Adrenal gland (tissue), 12 donors: ENCODE results near the gene SULT1C3. TPM values are rescaled to one million over a fixed set of nuclear protein-coding genes. Genes with fewer than 3 reads are reported as not detected.
A peak's percentile ranks its signal among the peaks of the same experiment; 100 is the strongest.

Source experiments
- DNase-seq, 7 donors: peaks; one replicate each; pipeline ENCODE4 v3.0.0-alpha.2; 2019 to 2020
- H3K27ac ChIP-seq, 5 donors: fragments of 200-600 bp; sonication (generic) in 4 of 5; 1 replicate in 3 of 5; 2 replicates in 2 of 5; pipeline versions ENCODE4 v1.5.1 to v1.8.0; 2016 to 2020; ENCODE audit warnings: mild to moderate bottlenecking in 1 of 5
- H3K27me3 ChIP-seq: fragments of 200-600 bp; 2 replicates; pipeline ENCODE4 v1.8.0; 2021
- H3K36me3 ChIP-seq, 2 donors: fragments of 200-600 bp; replicated peaks in 1 of 2; 1 replicate in 1 of 2; 2 replicates in 1 of 2; pipeline versions ENCODE4 v1.5.1 to v1.8.0; 2018 to 2022
- H3K4me1 ChIP-seq, 2 donors: fragments of 200-600 bp; replicated peaks in 1 of 2; 1 replicate in 1 of 2; 2 replicates in 1 of 2; pipeline versions ENCODE4 v1.5.1 to v1.8.0; 2018 to 2021
- H3K4me3 ChIP-seq, 4 donors: fragments of 200-600 bp; sonication (generic) in 3 of 4; one replicate each; pipeline ENCODE4 v1.5.1; 2016 to 2018
- H3K9me3 ChIP-seq, 3 donors: fragments of 200-600 bp; sonication (generic) in 1 of 3; replicated peaks in 1 of 3; 1 replicate in 2 of 3; 2 replicates in 1 of 3; pipeline versions ENCODE4 v1.5.1 to v1.8.0; 2016 to 2021
- POLR2A ChIP-seq, 2 donors: fragments of 450-650 bp; IDR thresholded peaks; one replicate each; pipeline ENCODE4 v1.6.1; 2017; ENCODE audit warnings: antibody characterized with exemption in 2 of 2, mild to moderate bottlenecking in 2 of 2, moderate library complexity in 1 of 2
- WGBS, 4 donors: extraction: QIAGEN DNeasy Blood & Tissue Kit in 2 of 4; methylation state at CpG; one replicate each; pipeline versions ENCODE4 v1.1.5 to v1.1.7; 2013 to 2017; 5-methylcytosine and 5-hydroxymethylcytosine counted together
- intact Hi-C, 2 donors: fragments of 100-400 bp; cut with DNase I; formaldehyde crosslinking; loops; one replicate each; pipeline versions ENCODE4 v1.14.1 to v1.15.0; 2022 to 2023
- polyA plus RNA-seq, 3 donors: library from polyadenylated mRNA; stranded (reverse); fragments of 200-250 nt in 2 of 3; fragments of 350-450 nt in 1 of 3; fragmentation: Illumina TruSeq in 1 of 3; extraction: RNeasy Lipid Tissue Mini Kit (QIAGEN cat#74804) in 1 of 3; gene quantifications; one replicate each; pipeline ENCODE4 v1.2.3, GENCODE V29; 2013 to 2014
- total RNA-seq, 9 donors: library from RNA; depleted of rRNA in 4 of 9; stranded (reverse); fragments of >200 nt in 4 of 9; fragments of 120-200 nt in 1 of 9; fragmentation: NEBNext Ultra II Directional in 1 of 9; extraction: Animal tissue kit (Norgen Biotek cat#: 25700) in 1 of 9; gene quantifications; one replicate each; pipeline versions ENCODE4 v1.1.0 to v1.2.4, GENCODE V29; 2013 to 2023
- TF ChIP-seq, protein P1 (sequence below), 6 experiments: fragments of 450-650 bp in 4 of 6; fragments of 200-600 bp in 2 of 6; sonication (generic) in 1 of 6; IDR thresholded peaks; 1 replicate in 5 of 6; 2 replicates in 1 of 6; pipeline versions ENCODE4 v1.5.1 to v1.8.0; 2016 to 2021; ENCODE audit warnings: antibody characterized with exemption in 6 of 6, mild to moderate bottlenecking in 2 of 6, moderate library complexity in 1 of 6
- donor health status: healthy with polysubstance abuse.
- donor health status: Bipolar disorder and iron deficiency.
- donor health status: DM: yes; HTN: yes; CAD: no.
- donor health status: DM: no; HTN: no; CAD: no.
- donor health status: DM: no; HTN: no; CAD: no.
- donor health status: DM: yes; HTN: yes; CAD: no.

SULT1C3 gene
- total and polyA plus RNA-seq, 12 donors = not detected

DNA sequence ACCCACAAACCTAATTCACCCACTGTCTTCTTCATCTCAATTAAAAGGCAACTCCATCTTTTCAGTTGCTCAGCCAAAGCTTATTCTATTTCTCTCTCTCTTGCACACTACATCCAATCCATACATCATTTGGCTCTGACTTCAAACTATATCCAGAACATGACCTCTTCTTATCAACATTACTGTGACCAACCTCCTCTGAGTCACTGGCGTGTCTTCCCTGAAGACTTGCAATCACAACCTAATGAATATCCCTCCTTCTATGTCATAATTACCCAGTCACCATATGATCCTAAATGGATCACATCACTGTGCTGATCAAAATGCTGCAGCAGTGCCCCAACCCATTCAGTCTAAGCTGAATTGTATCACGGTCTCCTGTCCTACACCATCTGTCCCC, 22.6 kb upstream of the SULT1C3 start:
- Histone ChIP-seq H3K36me3 (no peaks in the 10 kb centered on the region), H3K4me3 (no peak overlapping the region), H3K27ac (no peak overlapping the region), H3K9me3 (no peaks in the 10 kb centered on the region), H3K27me3 (no peaks in the 10 kb centered on the region), H3K4me1 (no peaks in the 10 kb centered on the region)
- whole genome bisulfite sequencing, 4 donors = 81 to 94% (median 89%) methylated on average over 2 of the region's 2 CpGs
- TF ChIP-seq POLR2A (IDR thresholded peaks at IDR 0.05) = no peak
- TF ChIP-seq, protein P1, sequence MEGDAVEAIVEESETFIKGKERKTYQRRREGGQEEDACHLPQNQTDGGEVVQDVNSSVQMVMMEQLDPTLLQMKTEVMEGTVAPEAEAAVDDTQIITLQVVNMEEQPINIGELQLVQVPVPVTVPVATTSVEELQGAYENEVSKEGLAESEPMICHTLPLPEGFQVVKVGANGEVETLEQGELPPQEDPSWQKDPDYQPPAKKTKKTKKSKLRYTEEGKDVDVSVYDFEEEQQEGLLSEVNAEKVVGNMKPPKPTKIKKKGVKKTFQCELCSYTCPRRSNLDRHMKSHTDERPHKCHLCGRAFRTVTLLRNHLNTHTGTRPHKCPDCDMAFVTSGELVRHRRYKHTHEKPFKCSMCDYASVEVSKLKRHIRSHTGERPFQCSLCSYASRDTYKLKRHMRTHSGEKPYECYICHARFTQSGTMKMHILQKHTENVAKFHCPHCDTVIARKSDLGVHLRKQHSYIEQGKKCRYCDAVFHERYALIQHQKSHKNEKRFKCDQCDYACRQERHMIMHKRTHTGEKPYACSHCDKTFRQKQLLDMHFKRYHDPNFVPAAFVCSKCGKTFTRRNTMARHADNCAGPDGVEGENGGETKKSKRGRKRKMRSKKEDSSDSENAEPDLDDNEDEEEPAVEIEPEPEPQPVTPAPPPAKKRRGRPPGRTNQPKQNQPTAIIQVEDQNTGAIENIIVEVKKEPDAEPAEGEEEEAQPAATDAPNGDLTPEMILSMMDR (IDR thresholded peaks at IDR 0.05) = no peak
- DNase-seq = no peak
- intact Hi-C loops = no loop called here

DNA sequence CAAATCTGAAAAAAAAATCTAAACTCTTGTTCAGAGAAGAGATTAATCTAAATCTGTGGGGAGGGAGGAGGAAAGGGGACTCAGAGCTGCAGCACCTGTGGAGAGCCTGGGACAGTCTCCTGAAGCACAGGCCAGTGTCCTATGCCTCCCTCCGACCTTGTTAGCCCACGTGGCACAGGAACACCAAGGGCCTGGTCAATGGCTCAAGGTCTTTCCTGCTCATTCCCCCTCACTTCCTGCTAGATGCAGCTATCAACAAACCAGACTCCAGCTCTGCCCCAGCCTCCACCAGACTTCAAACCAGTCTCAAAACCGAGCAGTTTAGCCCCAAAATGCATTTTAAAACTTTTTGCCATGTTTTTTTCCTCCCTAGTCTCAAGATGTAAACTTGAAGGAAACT, 20.1 kb upstream of the SULT1C3 start:
- 21 to 51% (median 41%) methylated on average over 3 of the region's 3 CpGs for WGBS, 4 donors
- intact Hi-C loops = no loop called here
- no peaks in the 10 kb centered on the region for H3K4me1 ChIP-seq

DNA sequence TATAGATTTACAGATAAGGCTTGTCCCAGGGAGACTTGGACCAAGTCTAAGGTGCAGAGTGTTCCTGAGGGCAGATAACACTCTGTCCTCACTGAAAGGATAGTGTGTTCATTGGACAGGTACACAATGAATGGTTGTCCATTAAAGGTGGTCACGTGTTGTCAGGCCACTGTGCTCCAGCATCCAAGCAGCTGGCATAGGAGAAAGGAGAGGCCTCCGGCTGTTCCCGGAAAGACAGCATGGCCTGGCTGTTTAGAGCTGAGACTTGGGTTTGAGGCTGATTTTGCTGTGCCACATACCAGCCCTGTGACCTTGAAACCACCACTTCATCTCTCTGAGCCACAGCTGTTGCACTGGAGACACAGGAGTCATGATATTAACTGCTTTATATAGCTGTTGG, 19.6 kb upstream of the SULT1C3 start:
- intact Hi-C loops = no loop called here
- no peaks in the 10 kb centered on the region for H3K36me3 ChIP-seq

More for the DNA sequence above, 20.1 kb upstream of the SULT1C3 start:
- H3K4me3 ChIP-seq = no peak overlapping the region
- peaks cover 0 to 9% (median 0%) of the 10 kb centered on the region in 3 donors for H3K9me3 ChIP-seq
- TF ChIP-seq, protein P1 (IDR thresholded peaks at IDR 0.05) = no peak
- no peak for TF ChIP-seq POLR2A (IDR thresholded peaks at IDR 0.05)
- no peak for DNase-seq
- no peaks in the 10 kb centered on the region for H3K36me3 ChIP-seq
- no peak overlapping the region for H3K27ac ChIP-seq
- no peaks in the 10 kb centered on the region for H3K27me3 ChIP-seq

DNA sequence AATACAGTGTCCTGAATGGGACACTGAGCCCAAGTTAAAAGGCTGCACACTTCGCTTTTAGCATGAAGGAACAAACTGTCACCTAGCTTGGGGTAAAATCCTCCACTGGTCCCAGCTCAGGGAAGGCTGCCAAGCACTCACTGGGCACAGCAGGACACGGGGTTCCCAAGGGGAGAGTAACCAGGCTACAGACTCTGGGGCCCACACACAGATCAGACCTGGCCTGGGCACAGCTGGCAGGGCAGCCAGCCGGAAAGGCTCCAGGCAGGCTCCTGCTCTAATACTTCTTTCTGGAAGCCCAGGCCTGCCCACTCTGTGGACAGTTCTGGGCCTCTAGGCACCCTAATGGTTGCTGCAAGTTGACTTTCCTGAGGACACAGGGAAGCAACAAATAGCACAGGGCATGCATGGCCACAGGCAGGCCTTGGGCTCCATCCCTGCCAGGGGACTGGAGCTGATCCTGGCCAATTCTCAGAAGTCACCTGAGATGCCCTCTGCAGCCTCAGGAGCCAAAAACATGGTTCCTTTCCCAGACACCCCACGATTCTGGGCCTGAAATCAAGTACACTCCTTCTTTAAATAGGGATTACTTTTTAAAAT, 18.7 kb upstream of the SULT1C3 start:
- peaks cover 0 to 9% (median 0%) of the 10 kb centered on the region in 3 donors for H3K9me3 ChIP-seq
- TF ChIP-seq, protein P1 (IDR thresholded peaks at IDR 0.05) = no peak
- TF ChIP-seq POLR2A (IDR thresholded peaks at IDR 0.05) = no peak
- intact Hi-C loops = no loop called here
- H3K4me3 ChIP-seq = no peak overlapping the region
- H3K27ac ChIP-seq = no peak overlapping the region
- WGBS, 4 donors = 80 to 84% (median 82%) methylated on average over 3 to 4 of the region's 4 CpGs
- DNase-seq = peak in 2 of 7 donors; percentile 20 to 79
- H3K27me3 ChIP-seq = no peaks in the 10 kb centered on the region
- no peaks in the 10 kb centered on the region for H3K4me1 ChIP-seq
- no peaks in the 10 kb centered on the region for H3K36me3 ChIP-seq

More for the DNA sequence above, 19.6 kb upstream of the SULT1C3 start:
- no peak overlapping the region for H3K27ac ChIP-seq
- H3K4me3 ChIP-seq = no peak overlapping the region
- 91 to 100% (median 92%) methylated on average over 1 to 3 of the region's 3 CpGs for WGBS, 4 donors
- no peak for DNase-seq
- H3K4me1 ChIP-seq = no peaks in the 10 kb centered on the region
- H3K27me3 ChIP-seq = no peaks in the 10 kb centered on the region
- H3K9me3 ChIP-seq = peaks cover 0 to 9% (median 0%) of the 10 kb centered on the region in 3 donors
- TF ChIP-seq, protein P1 (IDR thresholded peaks at IDR 0.05) = no peak
- no peak for TF ChIP-seq POLR2A (IDR thresholded peaks at IDR 0.05)
